GM12878 (cell line): ENCODE measurements around the gene REG1B. TPM values are rescaled to one million over a fixed set of nuclear protein-coding genes. Genes with fewer than 3 reads are reported as not detected.

Source experiments
- ATAC-seq: fragments of 200-7000 bp; cut with Tn5 transposase; 3 replicates; pipeline ENCODE4 v1.9.1; 2020; ENCODE audit warnings: mild to moderate bottlenecking, moderate library complexity
- BruUV-seq: library from RNA; stranded (reverse); fragments of 400-500 nt; replicated peaks from 2 replicates; lab custom pipeline; 2021; lab: Mats Ljungman, UMichigan
- CTCF ChIA-PET: fragments of 300-600 bp; sonication (Branson Sonifier 250); formaldehyde crosslinking; extraction: SDS; loops from one replicate; lab custom pipeline; 2021; ENCODE audit warnings: inconsistent platforms; lab: Yijun Ruan, JAX
- POLR2A ChIA-PET: fragments of 350-600 bp; formaldehyde crosslinking; extraction: SDS; loops from one replicate; lab custom pipeline; 2021; ENCODE audit warnings: inconsistent platforms; lab: Charles Lee
- RAD21 ChIA-PET: fragments of 300-600 bp; sonication (Branson Sonifier 250); formaldehyde crosslinking; loops from one replicate; lab custom pipeline; 2023; ENCODE audit warnings: antibody characterized with exemption; ENCODE audit not compliant: unreplicated experiment; lab: Charles Lee
- SMC1A ChIA-PET: fragments of 300-600 bp; sonication (Branson Sonifier 250); formaldehyde crosslinking; loops from one replicate; lab custom pipeline; 2023; ENCODE audit not compliant: unreplicated experiment, uncharacterized antibody; lab: Charles Lee
- DNase-seq: peaks from one replicate; pipeline ENCODE4 v3.0.0-alpha.2; 2011; ENCODE audit warnings: low read depth, low spot score
- FAIRE-seq: peaks from 3 replicates; lab custom pipeline; 2011; peaks lifted over from hg19 to GRCh38; lab: Jason Lieb, UNC
- H2AFZ ChIP-seq: 2 replicates; pipeline ENCODE4 v1.6.0; 2011; ENCODE audit warnings: low read depth, low read length, control low read depth; ENCODE audit not compliant: control insufficient read depth
- H3K27ac ChIP-seq: 2 replicates; pipeline ENCODE4 v1.5.1; 2011; ENCODE audit warnings: control low read depth; ENCODE audit not compliant: control insufficient read depth, insufficient read depth
- H3K27me3 ChIP-seq, 2 experiments: replicated peaks in 1 of 2; 2 replicates each; pipeline versions ENCODE4 v1.6.0 to v1.6.1; 2011; ENCODE audit warnings: low read length in 1 of 2; ENCODE audit not compliant: control insufficient read depth in 2 of 2, insufficient read depth in 2 of 2
- H3K36me3 ChIP-seq, 2 experiments: 2 replicates each; pipeline ENCODE4 v1.5.1; 2011; ENCODE audit warnings: low read length in 1 of 2; ENCODE audit not compliant: control insufficient read depth in 2 of 2, insufficient read depth in 2 of 2
- H3K4me1 ChIP-seq: 2 replicates; pipeline ENCODE4 v1.6.1; 2011; ENCODE audit warnings: mild to moderate bottlenecking, low read length, moderate library complexity, mixed read lengths; ENCODE audit not compliant: control insufficient read depth, insufficient read depth
- H3K4me2 ChIP-seq: 2 replicates; pipeline ENCODE4 v1.6.0; 2011; ENCODE audit warnings: control low read depth; ENCODE audit not compliant: control insufficient read depth, insufficient read depth
- H3K4me3 ChIP-seq: fragments of 200-600 bp; sonication (generic); 2 replicates; pipeline ENCODE4 v1.5.1; 2016
- H3K79me2 ChIP-seq: 2 replicates; pipeline ENCODE4 v1.6.0; 2011; ENCODE audit warnings: low read length; ENCODE audit not compliant: control insufficient read depth, insufficient read depth
- H3K9ac ChIP-seq: 2 replicates; pipeline ENCODE4 v1.8.0; 2011; ENCODE audit warnings: low read length, control low read depth, mixed read lengths; ENCODE audit not compliant: control insufficient read depth, insufficient read depth
- H3K9me3 ChIP-seq: replicated peaks from 3 replicates; pipeline ENCODE4 v1.5.1; 2011; ENCODE audit warnings: mild to moderate bottlenecking, low read length; ENCODE audit not compliant: control insufficient read depth, insufficient read depth
- H4K20me1 ChIP-seq: 2 replicates; pipeline ENCODE4 v1.6.0; 2011; ENCODE audit not compliant: control insufficient read depth, insufficient read depth
- CBX3 ChIP-seq: fragments of 200-600 bp; sonication (generic); IDR thresholded peaks from 2 replicates; pipeline ENCODE4 v1.6.1; 2016; ENCODE audit warnings: low read depth, borderline replicate concordance
- HSF1 ChIP-seq: fragments of 150-350 bp; IDR thresholded peaks from 2 replicates; pipeline ENCODE4 v1.6.1; 2014; ENCODE audit warnings: mild to moderate bottlenecking, low read depth, low read length
- MTA3 ChIP-seq: IDR thresholded peaks from 2 replicates; pipeline ENCODE4 v1.6.1; 2012; ENCODE audit warnings: low read length, inconsistent platforms, borderline replicate concordance
- MYC ChIP-seq: IDR thresholded peaks from 2 replicates; pipeline ENCODE4 v1.6.1; 2011; ENCODE audit warnings: mild to moderate bottlenecking, low read length, moderate library complexity, inconsistent platforms; ENCODE audit not compliant: insufficient read depth, insufficient replicate concordance, insufficient read length, severe bottlenecking
- NFYB ChIP-seq: IDR thresholded peaks from 2 replicates; pipeline ENCODE4 v1.6.1; 2011; ENCODE audit warnings: low read depth, mild to moderate bottlenecking, low read length, improper control_type of control experiment, moderate library complexity; ENCODE audit not compliant: insufficient read depth
- NKRF ChIP-seq: fragments of 450-650 bp; conservative IDR thresholded peaks from 2 replicates; pipeline ENCODE4 v1.6.1; 2017; ENCODE audit warnings: mild to moderate bottlenecking, moderate library complexity
- PBX3 ChIP-seq: IDR thresholded peaks from 2 replicates; pipeline ENCODE4 v1.6.1; 2011; ENCODE audit warnings: mild to moderate bottlenecking, low read depth, low read length, moderate library complexity; ENCODE audit not compliant: insufficient replicate concordance
- RBBP5 ChIP-seq: fragments of 200-600 bp; sonication (generic); conservative IDR thresholded peaks from 2 replicates; pipeline ENCODE4 v1.6.1; 2016
- RUNX3 ChIP-seq: IDR thresholded peaks from 2 replicates; pipeline ENCODE4 v1.6.1; 2012; ENCODE audit warnings: low read length, inconsistent platforms
- WGBS: methylation state at CpG from one replicate; pipeline ENCODE4 v1.1.6; 2016; ENCODE audit warnings: low lambda C conversion rate; ENCODE audit not compliant: insufficient replicate concordance, insufficient coverage; ENCODE audit errors: missing lambda C conversion rate; 5-methylcytosine and 5-hydroxymethylcytosine counted together
- in situ Hi-C: fragments of 300-500 bp; cut with MboI; formaldehyde crosslinking; loops from 9 replicates; pipeline ENCODE4 v1.14.3; 2018; ENCODE audit warnings: mixed read lengths
- intact Hi-C: fragments of 100-400 bp; cut with micrococcal nuclease; formaldehyde crosslinking; loops from one replicate; pipeline ENCODE4 v1.14.2; 2022; ENCODE audit not compliant: unreplicated experiment
- polyA plus RNA-seq, 11 experiments: library from polyadenylated mRNA; depleted of rRNA in 4 of 11; unstranded in 6 of 11; stranded (reverse) in 5 of 11; fragments of >200 nt; fragmentation: Nextera tagmentation in 4 of 11; fragmentation: Illumina TruSeq in 1 of 11; extraction: Ambion mirVana in 4 of 11; extraction: Trizol in 1 of 11; gene quantifications; 1 replicate in 1 of 11; 2 replicates in 10 of 11; pipeline versions ENCODE4 v1.2.1 to v1.2.3, GENCODE V29; 2011 to 2016; ENCODE audit warnings: inconsistent platforms in 2 of 11, missing spikeins in 2 of 11, low read depth in 1 of 11
- total RNA-seq, 4 experiments: library from RNA; depleted of rRNA in 3 of 4; stranded (reverse); fragments of >200 nt in 3 of 4; fragmentation: Illumina TruSeq in 1 of 4; extraction: Trizol in 1 of 4; gene quantifications; 2 replicates each; pipeline versions ENCODE4 v1.2.1 to v1.2.3, GENCODE V29; 2013 to 2021

The REG1B gene
- total and polyA plus RNA-seq, 10 of the 15 experiments (the other 5 are each of a cell fraction or from before 2014, with no cell fraction given), result 2.7 TPM; not detected in 9

- Histone ChIP-seq H3K4me2 (no peak overlapping the region), H3K36me3 (no peaks in the 10 kb centered on the region), H4K20me1 (no peaks in the 10 kb centered on the region), H3K9me3 (no peaks in the 10 kb centered on the region), H3K27me3 (no peaks in the 10 kb centered on the region), H3K9ac (no peak overlapping the region), H3K79me2 (no peaks in the 10 kb centered on the region), H3K4me1 (no peaks in the 10 kb centered on the region), H2AFZ (no peak overlapping the region), H3K27ac (no peak overlapping the region), H3K4me3 (no peak overlapping the region)
- ChIA-PET SMC1A (no interaction called here), POLR2A (no interaction called here), CTCF (no interaction called here), RAD21 (no interaction called here)
- FAIRE-seq, result no peak
- intact Hi-C loops, result no loop called here
- ATAC-seq, result no peak
- in situ Hi-C loops, result no loop called here
- WGBS, result 0% methylated on average over 3 of the region's 3 CpGs
- no peak for TF ChIP-seq CBX3
- TF ChIP-seq NFYB, result no peak
- TF ChIP-seq PBX3, result no peak
- no peak for TF ChIP-seq RUNX3
- no TSS peak for BruUV-seq
- DNase-seq, result no peak
Measured at GRCh38 chr2:79085382-79085781, 2.4 kb downstream of the REG1B start.

- Histone ChIP-seq H4K20me1 (no peaks in the 10 kb centered on the region), H3K9me3 (no peaks in the 10 kb centered on the region), H3K4me3 (no peak overlapping the region), H3K27me3 (no peaks in the 10 kb centered on the region), H3K27ac (no peak overlapping the region), H3K36me3 (no peaks in the 10 kb centered on the region), H2AFZ (no peak overlapping the region), H3K9ac (no peak overlapping the region), H3K4me2 (no peak overlapping the region), H3K4me1 (no peaks in the 10 kb centered on the region), H3K79me2 (no peaks in the 10 kb centered on the region)
- no peak for FAIRE-seq
- 17% methylated on average over 3 of the region's 3 CpGs for WGBS
- in situ Hi-C loops, result no loop called here
- intact Hi-C loops, result no loop called here
- no TSS peak for BruUV-seq
- ChIA-PET POLR2A (no interaction called here), SMC1A (no interaction called here), RAD21 (no interaction called here), CTCF (no interaction called here)
- ATAC-seq, result no peak
- no peak for DNase-seq
- TF ChIP-seq NKRF, result no peak
- no peak for TF ChIP-seq MTA3
- TF ChIP-seq MYC, result no peak
- TF ChIP-seq HSF1, result no peak
- TF ChIP-seq RBBP5, result no peak
Measured at GRCh38 chr2:79084495-79085135, 3.2 kb downstream of the REG1B start.
